ENCODE results near the gene MT1G.

Gene MT1G

DNA sequence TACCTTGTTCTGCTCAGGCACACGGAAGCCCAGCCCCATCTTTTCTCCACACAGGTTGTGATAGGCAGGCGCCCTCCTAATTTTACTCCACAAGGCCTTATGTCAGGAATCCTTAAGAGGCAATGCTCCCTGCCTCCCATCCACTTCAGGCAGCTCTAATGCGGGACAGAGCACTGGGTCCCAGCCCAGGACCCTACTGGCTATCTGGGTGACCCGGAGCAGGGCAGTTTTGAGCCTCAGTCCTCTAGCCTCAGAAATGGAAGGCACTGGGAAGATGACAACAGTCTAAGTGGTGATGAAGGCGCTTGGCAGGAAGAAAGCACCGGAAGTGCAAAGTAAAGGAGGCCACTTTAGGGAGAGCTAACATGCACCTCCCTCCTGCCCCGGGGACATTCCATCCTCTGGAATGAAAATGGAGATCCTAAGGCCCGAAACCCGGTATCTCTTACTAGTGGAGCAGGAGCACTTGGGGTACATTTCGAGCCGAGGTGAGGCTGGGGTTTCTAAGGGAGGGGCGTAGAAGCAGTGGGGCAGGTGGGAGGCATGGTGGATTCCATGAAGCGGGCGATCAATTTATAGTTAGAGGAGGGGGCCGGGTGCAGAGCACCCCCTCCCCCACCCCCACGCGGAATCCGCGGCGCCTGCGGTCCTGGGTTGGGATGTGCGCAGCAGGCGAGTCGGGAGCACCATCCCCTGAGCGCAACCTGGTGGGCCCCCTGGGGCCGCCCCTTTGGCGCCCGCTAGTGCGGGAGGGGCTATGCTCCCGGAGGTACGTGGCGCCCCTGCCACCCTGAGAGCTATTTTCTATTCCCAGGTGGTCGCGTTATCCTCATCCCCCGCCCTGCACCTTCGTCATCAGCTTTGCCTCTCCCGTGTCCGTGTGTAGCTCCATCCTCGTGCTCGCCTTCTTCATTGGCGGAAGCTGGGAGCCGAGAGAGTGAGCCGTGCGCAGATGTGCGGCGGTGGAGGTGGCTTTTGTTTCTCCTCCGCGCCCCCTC, 5.2 kb downstream of the MT1G start:
- no peak for DNase-seq

DNA sequence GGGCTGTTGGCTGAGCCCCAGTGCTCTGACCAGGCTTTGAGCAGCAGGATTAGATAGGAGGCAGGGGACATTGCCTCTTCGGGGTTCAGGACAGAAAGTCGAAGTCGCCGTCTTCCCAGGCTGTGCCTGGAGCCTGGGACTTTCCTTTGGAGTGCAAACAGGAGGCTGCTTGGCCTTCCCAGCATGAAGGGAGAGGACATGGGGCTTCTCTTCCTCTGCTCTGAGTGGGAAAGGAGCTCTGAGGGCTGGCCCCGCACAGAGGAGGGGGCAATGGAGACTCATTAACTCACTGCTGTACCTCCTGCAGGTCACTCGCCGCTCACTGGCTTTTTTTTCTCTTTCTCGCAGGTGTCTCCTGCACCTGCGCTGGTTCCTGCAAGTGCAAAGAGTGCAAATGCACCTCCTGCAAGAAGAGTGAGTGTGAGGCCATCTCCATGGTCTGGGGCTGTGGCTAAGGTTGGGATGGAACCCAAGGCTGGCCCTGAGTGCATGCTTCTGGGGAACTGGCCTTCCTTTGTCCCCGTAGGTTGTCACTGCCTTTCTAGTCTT, 9.5 kb downstream of the MT1G start:
- DNase-seq, result no peak

DNA sequence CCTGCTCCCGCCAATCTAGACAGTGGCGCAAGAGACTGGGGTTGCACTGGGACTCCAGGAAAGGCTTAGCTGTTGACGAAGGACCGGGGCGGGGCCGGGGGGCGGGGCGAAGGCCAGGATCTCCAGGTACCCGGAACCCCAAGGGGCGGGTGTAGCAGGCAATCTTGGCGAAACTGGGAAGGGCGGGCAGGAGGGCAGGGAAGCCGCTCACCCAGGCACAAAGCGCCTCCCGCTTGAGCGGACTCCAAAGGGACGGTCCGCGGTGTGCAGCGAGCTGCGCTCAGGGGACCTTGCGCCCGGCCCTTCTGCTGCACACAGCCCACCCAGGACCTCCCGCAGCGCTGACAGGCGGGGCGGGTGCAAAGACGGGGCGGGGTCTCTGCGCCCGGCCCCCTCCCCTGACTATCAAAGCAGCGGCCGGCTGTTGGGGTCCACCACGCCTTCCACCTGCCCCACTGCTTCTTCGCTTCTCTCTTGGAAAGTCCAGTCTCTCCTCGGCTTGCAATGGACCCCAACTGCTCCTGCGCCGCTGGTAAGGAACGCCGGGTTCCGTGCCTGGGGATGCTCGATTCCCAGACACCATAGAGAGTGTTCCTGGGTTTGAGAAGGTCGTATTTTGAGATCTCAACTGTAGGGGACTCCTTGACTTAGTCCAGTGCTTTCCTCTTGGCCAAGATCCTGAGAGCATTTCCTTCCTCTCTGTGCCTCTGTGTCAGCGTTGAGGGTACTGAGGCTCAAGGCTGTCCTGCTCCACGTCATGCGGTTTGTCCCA, 10.1 kb downstream of the MT1G start, which contains the start of gene MT1F:
Gene MT1F, plus strand, starts transcription at position 405 of the 772 bp plus-strand sequence. Its CDS starts 100 bp downstream, at position 505.
- no peak for DNase-seq

DNA sequence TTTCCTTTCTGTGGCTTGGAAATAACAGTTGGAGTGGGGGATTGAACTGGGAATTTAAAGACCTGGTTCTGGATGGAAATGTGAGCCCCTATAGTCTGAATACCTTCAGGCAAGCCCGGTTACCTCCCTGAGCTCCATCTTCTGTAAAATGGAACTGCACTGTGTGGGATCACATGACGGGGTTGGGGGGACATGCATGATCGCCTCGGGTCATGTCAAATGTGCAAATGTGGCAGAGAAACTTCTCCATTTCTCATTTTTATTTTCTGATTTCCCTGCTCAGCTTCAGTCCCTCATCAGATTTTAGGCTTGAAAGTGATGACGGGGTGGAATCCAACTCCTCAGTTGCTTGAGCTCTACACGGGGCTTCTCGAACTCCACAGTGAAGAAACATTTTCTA, 14.6 kb downstream of the MT1G start:
- no peak for DNase-seq

DNA sequence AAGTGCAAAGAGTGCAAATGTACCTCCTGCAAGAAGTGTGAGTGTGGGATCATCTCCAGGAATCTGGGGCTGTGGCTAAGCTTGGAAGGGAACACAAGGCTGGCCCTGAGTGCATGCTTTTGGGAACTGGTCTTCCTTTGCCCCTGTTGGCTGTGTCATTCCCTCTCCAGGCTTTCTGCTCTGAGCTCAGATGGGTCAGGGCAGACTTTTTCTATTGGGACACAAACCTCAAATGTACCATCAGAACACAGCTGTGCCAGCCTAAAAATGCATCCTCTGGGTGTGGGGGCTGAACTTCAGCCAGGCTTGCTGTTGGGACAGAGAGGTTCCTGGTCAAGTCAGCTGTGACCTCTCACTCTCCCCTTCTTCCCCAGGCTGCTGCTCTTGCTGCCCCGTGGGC, 15.3 kb downstream of the MT1G start:
- no peak for DNase-seq

DNA sequence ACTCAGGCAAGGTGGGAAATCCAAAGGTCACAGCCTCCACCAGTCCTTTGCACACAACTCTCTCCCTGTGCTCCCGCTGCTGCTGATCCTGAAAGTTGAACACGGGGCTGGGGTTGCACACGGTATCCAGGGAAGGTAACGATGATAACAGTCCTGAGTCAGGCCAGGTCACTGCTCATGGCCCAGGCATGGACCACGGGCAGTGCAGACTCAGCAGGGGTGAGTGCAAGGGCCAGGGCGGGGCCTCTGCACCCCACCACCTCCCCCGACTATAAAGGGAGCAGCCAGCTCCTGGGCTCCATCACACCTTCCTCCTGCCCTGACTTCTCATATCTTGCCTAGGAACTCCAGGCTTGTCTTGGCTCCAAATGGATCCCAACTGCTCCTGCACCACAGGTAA, 16.3 kb downstream of the MT1G start, which contains the start of gene MT1B:
Gene MT1B, plus strand, starts transcription at position 301 of the 400 bp plus-strand sequence. Its CDS starts 68 bp downstream, at position 369.
- DNase-seq, result no peak

DNA sequence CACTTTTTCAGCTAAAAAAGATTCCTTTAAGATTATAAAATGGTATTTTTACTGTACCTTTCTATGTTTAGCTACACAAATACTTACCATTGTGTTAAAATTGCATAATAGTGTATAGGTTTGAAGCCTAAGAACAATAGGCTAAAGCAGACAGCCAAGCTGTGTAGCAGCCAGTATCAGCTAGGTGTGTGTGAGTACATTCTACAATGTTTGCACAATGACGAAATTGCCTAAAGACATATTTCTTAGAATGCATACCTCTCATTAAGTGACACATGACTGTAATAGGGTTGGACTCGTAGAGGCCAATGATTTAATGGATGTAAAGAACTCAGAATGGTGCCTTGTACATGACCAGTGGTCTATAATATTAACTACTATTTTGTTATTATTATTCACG, 18.0 kb downstream of the MT1G start:
- no peak for DNase-seq

DNA sequence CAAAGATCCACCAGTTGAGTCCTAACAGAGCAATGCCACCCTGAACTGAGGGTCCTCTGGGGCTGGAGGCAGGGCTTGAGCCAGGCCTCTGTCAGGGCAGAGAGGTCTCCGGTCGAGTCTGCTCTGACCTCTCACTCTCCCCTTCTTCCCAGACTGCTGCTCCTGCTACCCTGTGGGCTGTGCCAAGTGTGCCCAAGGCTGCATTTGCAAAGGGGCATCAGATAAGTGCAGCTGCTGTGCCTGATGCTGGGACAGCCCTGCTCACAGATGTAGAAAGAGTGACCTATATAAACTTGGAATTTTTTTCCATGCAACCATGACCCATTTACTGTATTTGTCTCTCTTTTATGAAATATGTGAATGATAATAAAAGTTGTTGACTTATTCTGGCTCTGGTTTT, 18.6 kb downstream of the MT1G start:
- no peak for DNase-seq

DNA sequence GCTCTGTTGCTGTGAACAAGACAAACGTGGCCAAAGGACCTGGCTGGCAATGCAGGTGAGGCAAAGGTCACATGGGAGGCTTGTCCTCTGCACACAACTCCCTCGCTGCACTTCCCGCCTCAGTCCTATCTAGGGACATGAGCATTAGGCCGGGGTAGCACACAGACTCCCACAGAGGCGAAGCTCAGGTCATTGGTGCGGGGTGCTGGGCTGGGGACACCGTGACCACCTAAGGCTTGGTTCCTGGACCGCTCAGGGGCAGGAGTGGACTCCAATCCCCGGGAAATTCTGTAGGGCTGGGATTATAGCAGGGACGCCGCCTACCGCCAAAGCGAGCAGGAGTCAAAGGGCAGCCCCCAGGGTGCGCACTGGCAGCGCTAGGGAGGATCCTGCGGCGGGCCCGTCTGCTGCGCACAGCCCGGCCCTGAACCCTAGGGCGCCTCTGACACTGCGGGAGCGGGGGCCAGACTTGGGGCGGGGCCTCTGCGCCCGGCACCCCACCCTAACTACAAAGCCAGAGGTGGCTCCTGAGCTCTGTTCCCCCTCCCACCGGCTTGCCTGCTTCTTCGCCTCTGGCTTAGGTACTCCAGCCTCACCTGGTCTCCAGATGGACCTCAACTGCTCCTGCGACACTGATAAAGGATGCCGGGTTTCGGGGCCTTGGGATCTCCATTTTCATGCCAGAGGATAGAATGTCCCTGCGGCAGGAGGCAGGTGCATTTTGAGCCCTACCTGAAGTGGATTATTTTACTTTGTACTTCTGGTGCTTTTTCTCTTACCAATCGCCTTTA, 20.0 kb downstream of the MT1G start:
- no peak for DNase-seq

DNA sequence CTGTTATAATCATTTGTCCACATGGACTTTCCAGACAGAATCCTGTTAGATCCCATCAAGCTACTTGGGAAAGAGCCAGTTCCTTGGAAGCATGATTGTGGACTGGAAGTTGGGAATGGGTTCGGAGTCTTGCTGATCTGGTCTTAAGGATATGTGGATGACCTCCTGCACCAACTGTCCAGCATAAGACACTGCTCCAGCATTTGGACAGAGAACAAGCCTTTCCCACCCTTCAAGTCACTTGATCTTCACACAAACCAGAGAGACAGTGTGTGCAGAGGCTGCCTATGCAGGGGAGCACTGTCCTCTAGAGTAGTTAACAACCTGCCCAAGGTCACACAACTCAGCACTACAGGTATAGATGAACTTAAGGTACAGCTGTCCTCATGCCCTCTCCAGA, 22.0 kb downstream of the MT1G start:
- no peak for DNase-seq

DNA sequence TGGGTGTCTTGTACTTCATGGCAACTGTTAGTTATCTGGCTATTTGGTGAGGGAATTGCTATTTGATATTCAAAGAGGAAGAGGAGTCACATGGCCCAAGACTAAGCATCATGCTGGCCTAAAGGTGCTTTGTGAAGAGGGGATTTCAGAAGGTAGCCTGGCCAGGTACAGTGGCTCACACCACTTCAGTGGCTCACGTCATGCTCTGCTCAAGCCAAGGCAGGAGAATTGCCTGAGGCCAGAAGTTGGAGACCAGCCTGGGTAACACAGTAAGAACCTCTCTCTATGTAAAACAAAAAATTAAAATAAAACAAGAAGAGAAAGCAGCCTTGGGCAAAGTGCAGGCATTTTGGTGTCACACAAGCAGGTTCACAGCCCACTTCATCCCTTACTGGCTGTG, 22.6 kb downstream of the MT1G start:
- no peak for DNase-seq

DNA sequence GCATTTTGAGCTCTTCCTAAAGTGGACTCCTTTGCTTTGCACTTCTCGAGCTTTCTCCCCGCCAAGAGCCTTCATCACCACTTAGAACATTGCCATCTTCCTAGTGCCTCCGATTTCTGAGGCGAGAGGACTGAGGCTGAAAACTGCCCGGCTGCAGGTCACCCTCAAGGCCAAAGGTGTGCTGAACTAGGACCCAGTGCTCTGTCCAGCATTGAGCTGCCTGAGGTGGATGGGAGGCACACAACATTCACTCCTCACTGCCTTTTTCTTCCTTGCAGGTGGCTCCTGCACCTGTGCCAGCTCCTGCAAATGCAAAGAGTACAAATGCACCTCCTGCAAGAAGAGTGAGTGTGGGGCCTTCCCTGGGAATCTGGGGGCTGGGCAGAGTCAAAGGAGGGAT, 24.0 kb downstream of the MT1G start:
- DNase-seq, result no peak

DNA sequence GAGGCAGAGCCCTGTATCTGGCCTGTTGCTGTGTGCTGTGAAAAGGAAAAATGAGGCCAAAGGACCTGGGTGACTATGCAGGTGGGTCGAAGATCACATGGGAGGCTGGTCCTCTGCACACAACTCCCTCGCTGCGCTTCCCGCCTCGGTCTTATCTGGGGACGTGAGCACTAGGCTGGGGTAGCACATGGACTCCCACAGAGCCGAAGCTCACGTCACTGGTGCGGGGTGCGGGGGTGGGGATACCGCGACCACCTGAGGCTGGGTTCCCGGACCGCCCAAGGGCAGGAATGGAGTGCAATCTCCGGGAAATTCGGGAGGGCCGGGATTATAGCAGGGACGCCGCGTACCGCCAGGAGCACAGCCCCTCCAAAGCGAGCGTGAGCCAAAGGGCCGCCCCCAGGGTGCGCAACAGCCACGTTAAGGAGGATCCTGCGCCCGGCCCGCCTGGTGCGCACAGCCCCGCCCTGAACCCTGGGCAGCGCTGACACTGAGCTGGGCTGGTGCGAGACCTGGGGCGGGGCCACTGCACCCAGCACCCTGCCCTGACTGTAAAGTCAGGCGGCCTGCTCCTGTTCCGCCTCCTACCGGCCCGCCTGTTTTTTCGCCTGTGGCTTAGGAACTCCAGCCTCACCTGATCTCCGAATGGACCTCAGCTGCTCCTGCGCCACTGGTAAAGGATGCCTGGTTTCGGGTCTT, 24.6 kb downstream of the MT1G start:
- DNase-seq, result no peak

DNA sequence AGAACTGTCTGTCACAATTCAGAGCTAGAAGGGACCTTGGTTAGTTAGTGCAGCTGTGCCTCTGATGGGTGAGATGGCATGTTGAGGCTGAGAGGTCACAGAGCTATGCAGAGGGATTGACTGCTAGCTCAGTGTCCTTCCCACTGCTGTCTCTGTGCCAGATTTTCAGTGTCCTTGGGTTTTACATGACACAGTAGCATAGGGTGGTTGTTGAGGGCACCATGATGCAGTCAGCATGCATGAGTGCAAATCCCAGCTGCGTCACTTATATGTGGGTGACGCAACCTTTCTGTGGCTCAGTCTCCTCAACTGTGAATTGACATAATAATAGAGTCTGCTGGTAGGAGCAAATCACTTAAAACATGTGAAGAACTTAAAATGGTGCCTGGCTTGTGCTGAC, 26.7 kb downstream of the MT1G start:
- no peak for DNase-seq

DNA sequence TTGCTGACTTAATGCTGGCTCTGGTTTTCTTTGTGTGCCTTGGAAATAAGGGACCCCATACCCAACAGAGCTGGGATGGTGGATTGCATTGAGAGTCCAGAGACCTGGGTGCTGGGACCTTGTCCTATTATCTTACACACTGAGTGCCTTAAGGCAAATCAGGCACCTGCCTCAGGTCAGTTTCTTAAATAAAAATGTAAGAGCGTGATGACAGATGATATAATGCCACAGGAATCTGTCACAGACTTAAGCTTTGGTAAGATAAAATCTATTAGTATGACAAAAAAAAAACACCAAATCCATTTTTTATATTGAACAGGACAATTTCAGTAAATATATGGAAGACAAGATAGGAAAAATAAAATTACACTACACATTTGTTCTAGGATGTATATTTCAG, 27.8 kb downstream of the MT1G start:
- DNase-seq, result no peak

DNA sequence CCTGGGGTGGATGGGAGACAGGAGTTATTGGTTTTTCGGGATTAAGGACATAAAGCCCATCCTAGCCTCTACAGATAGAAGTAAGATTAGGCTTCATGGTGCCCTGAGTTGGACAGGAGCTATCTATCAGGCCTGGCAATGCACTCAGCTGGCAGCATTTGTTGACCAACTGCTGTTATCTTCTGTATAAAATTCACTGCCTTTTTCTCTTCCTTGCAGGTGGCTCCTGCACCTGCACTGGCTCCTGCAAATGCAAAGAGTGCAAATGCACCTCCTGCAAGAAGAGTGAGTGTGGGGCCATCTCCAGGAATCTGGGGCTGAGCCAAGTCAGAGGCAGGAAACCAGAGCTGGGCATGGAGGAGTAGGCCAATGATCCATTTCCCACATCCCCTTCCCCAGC, 28.8 kb downstream of the MT1G start:
- DNase-seq, result no peak

DNA sequence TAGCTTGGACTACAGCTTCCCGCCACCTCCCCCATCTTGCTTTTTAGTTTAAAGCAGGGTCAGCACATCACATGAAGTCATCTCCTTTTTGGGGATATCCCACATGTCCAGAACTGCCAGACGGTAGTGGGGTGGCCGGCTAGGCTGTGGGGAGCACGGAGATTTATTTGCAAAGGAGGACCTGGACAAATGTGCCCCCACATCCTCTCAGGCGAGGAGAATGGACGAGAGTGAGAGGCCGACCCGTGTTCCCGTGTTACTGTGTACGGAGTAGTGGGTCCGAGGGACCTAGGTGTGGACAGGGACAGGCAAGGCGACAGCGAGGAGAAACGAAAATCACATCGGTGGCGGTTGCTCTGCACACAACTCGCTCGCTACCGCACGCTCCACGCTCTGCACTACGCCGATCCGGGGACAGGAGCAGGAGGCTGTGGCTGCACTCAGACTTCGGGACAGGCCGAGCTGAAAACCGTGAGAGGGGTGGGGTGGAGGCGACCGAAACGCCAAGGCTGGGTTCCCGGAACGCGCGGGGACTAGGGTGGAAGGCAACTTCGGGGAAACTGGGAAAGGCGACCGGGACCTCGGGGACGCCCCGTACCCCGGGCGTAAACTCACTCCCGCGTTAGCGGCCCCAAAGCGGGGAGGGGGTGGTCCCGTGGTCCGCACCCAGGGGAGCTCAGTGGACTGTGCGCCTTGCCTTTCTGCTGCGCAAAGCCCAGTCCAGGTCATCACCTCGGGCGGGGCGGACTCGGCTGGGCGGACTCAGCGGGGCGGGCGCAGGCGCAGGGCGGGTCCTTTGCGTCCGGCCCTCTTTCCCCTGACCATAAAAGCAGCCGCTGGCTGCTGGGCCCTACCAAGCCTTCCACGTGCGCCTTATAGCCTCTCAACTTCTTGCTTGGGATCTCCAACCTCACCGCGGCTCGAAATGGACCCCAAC, 29.8 kb downstream of the MT1G start, which contains the start of gene MT1A:
Gene MT1A, plus strand, starts transcription at position 853 of the 937 bp plus-strand sequence. Its CDS starts 73 bp downstream, at position 926.
- DNase-seq, result no peak

DNA sequence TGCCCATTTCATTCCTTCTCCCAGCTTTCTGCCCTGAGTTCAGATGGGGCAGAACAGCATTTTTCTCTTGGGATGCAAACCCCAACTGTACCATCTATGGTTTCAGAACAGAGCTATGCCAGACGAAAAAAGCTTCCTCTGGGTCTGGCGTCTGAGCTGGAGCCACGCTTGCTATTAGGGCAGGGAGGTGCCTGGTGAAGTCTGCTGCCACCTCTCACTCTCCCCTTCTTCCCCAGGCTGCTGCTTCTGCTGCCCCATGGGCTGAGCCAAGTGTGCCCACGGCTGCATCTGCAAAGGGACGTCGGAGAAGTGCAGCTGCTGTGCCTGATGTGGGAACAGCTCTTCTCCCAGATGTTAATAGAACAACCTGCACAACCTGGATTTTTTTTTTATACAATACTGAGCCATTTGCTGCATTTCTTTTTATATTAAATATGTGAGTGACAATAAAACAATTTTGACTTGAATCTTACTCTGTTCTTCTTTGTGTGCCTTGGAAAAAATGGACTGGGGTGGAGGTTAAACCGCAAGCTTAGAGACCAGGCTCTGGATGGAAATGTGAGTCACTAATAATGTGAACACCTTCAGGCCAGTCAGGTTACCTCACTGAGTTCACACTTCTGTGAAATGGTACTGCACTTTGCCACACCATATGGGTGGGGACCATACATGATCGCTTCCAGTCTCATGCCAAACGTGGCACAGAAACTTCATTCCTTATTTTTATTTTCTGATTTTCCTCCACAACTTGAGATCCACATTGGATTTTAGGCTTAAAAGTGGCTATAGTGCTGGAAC, 31.1 kb downstream of the MT1G start:
- no peak for DNase-seq

DNA sequence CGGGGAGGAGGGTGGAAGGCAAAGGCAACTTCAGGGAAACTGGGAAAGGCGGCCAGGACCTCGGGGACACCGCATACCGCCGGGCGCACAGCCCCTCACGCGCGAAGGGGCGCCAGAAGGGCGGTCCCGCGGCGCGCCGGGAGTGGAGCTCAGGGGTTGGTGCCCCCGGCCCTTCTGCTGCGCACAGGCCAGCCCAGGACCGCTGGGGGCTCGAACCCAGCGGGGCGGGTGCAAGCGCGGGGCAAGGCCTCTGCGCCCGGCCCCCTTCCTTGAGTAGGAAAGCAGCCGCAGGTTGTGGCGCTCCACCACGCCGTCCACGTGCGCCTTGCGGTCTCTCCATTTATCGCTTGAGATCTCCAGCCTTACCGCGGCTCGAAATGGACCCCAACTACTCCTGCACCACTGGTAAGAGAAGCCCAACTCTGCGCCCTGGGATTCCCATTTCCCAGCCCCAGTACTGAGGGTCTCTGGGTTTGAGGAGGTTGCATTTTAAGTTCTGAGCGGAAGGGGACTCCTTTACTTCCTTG, 32.4 kb downstream of the MT1G start:
- DNase-seq, result no peak
